ENCODE data around the gene OR10J4.
"Not testable (repeated sequence)": the region's sequence is repeated elsewhere in the genome, so short reads cannot be mapped to it uniquely, and the experiment has no call there.

Gene OR10J4

GRCh38 chr1:159431904-159432303, at the start of gene OR10J4:
OR10J4 (plus strand) TSS chr1:159432204.
- DNase-seq = no peak

- no peak for DNase-seq
Measured at GRCh38 chr1:159406821-159407220, 25.2 kb upstream of the OR10J4 start.

GRCh38 chr1:159408862-159409400, 23.1 kb upstream of the OR10J4 start:
- peak; percentile 23 for DNase-seq

GRCh38 chr1:159421821-159422220, 10.2 kb upstream of the OR10J4 start:
- no peak for DNase-seq

GRCh38 chr1:159428536-159428935, 3.5 kb upstream of the OR10J4 start:
- DNase-seq = no peak

- DNase-seq = no peak
Measured at GRCh38 chr1:159429074-159429861, 2.7 kb upstream of the OR10J4 start.

- DNase-seq = no peak
Measured at GRCh38 chr1:159430985-159431384, 1.0 kb upstream of the OR10J4 start.

- no peak for DNase-seq
Measured at GRCh38 chr1:159436469-159436868, 4.5 kb downstream of the OR10J4 start.

GRCh38 chr1:159439422-159439821, 7.4 kb downstream of the OR10J4 start, which contains the start of gene OR10J1:
OR10J1 (plus strand) TSS chr1:159439722; CDS start chr1:159439792, 70 bp downstream.
- DNase-seq = no peak

GRCh38 chr1:159441360-159441759, 9.4 kb downstream of the OR10J4 start:
- DNase-seq = no peak

GRCh38 chr1:159442428-159442827, 10.4 kb downstream of the OR10J4 start:
- DNase-seq = no peak

- DNase-seq = no peak
Measured at GRCh38 chr1:159443066-159443750, 11.2 kb downstream of the OR10J4 start.

GRCh38 chr1:159444511-159444910, 12.5 kb downstream of the OR10J4 start:
- DNase-seq = peak; percentile 21

- no peak for DNase-seq
Measured at GRCh38 chr1:159448181-159448580, 16.2 kb downstream of the OR10J4 start.

- DNase-seq = not testable (repeated sequence)
Measured at GRCh38 chr1:159449605-159450004, 17.6 kb downstream of the OR10J4 start.

GRCh38 chr1:159459551-159459950, 27.5 kb downstream of the OR10J4 start:
- DNase-seq = no peak

GRCh38 chr1:159465191-159465603, 33.2 kb downstream of the OR10J4 start:
- DNase-seq = no peak

GRCh38 chr1:159468321-159468720, 36.3 kb downstream of the OR10J4 start:
- no peak for DNase-seq

GRCh38 chr1:159469921-159470533, 38.0 kb downstream of the OR10J4 start:
- DNase-seq = no peak

- no peak for DNase-seq
Measured at GRCh38 chr1:159473335-159473734, 41.3 kb downstream of the OR10J4 start.

GRCh38 chr1:159474926-159475325, 42.9 kb downstream of the OR10J4 start:
- no peak for DNase-seq
